Esophagus muscularis mucosa (tissue), 4 donors: ENCODE results near the gene ASB16.

Source experiments
- CTCF ChIP-seq, 3 experiments: fragments of 200-600 bp in 2 of 3; fragments of 450-650 bp in 1 of 3; sonication (generic) in 2 of 3; IDR thresholded peaks; one replicate each; pipeline ENCODE4 v1.5.1; 2017 to 2019; ENCODE audit warnings: antibody characterized with exemption in 3 of 3, mild to moderate bottlenecking in 2 of 3, moderate library complexity in 1 of 3
- EP300 ChIP-seq: sonication (generic); formaldehyde crosslinking; IDR thresholded peaks from one replicate; pipeline ENCODE4 v1.6.1; 2017; ENCODE audit warnings: antibody characterized with exemption
- POLR2A ChIP-seq: fragments of 450-650 bp; IDR thresholded peaks from one replicate; pipeline ENCODE4 v1.6.1; 2017; ENCODE audit warnings: antibody characterized with exemption, moderate library complexity, mild to moderate bottlenecking, low read depth

GRCh38 chr17:44177640-44178039 lies 7.1 kb downstream of the ASB16 start:
- TF ChIP-seq CTCF (IDR thresholded peaks at IDR 0.05) (no peak), EP300 (no peak), POLR2A (no peak)
